ENCODE measurements around the gene PLP2. TPM values are rescaled to one million over a fixed set of nuclear protein-coding genes. Genes with fewer than 3 reads are reported as not detected.
A peak's percentile ranks its signal among the peaks of the same experiment; 100 is the strongest.
"Not testable (repeated sequence)": the region's sequence is repeated elsewhere in the genome, so short reads cannot be mapped to it uniquely, and the experiment has no call there.

The PLP2 gene
- total RNA-seq, 2 donors from 2014 or later, result 140 to 142 TPM

- ATAC-seq (no peak), DNase-seq (no peak)
- intact Hi-C loops (cut with DNase I, micrococcal nuclease), result no loop called here
These were observed 10.8 kb upstream of the PLP2 start for GRCh38 chrX:49160908-49161307.

GRCh38 chrX:49161632-49162031, 10.1 kb upstream of the PLP2 start:
- ATAC-seq (no peak), DNase-seq (no peak)
- intact Hi-C loops (cut with DNase I, micrococcal nuclease), result no loop called here

GRCh38 chrX:49162620-49163019, 9.1 kb upstream of the PLP2 start, which contains the start of gene MAGIX:
Gene MAGIX, plus strand, starts transcription at chrX:49162758. Its CDS starts 132 bp downstream, at chrX:49162890.
- ATAC-seq, result no peak

GRCh38 chrX:49163555-49164419, 7.9 kb upstream of the PLP2 start:
- intact Hi-C loops (cut with DNase I, micrococcal nuclease), result no loop called here
- peak; percentile 64 for ATAC-seq
- peak; percentile 87 to 88 for DNase-seq

More at GRCh38 chrX:49162620-49163019, 9.1 kb upstream of the PLP2 start, which contains the start of gene MAGIX:
- DNase-seq, result no peak
- intact Hi-C loops (cut with DNase I, micrococcal nuclease), result no loop called here

GRCh38 chrX:49164589-49165360, 6.9 kb upstream of the PLP2 start:
- ATAC-seq (no peak), DNase-seq (no peak)
- intact Hi-C loops (cut with DNase I, micrococcal nuclease), result no loop called here

- peak; percentile 60 for ATAC-seq
- peak; percentile 88 to 90 for DNase-seq
- intact Hi-C loops (cut with DNase I, micrococcal nuclease), result no loop called here
These were observed 5.5 kb upstream of the PLP2 start for GRCh38 chrX:49165901-49166881.

GRCh38 chrX:49166914-49167739, 4.6 kb upstream of the PLP2 start:
- intact Hi-C loops (cut with DNase I, micrococcal nuclease), result no loop called here
- ATAC-seq (peak; percentile 58), DNase-seq (peak; percentile 72 to 79)

GRCh38 chrX:49167740-49168108, 4.0 kb upstream of the PLP2 start:
- ATAC-seq (no peak), DNase-seq (no peak)
- intact Hi-C loops (cut with DNase I, micrococcal nuclease), result no loop called here

GRCh38 chrX:49172280-49172780, 632 bp downstream of the PLP2 start:
- ATAC-seq, result peak; percentile 77
- intact Hi-C loops (cut with DNase I, micrococcal nuclease), result no loop called here
- peak; percentile 86 to 87 for DNase-seq

- DNase-seq; intact Hi-C loops (cut with DNase I, micrococcal nuclease); ATAC-seq: not testable (repeated sequence)
These were observed 1.8 kb downstream of the PLP2 start for GRCh38 chrX:49173544-49173943.

- intact Hi-C loops (cut with DNase I, micrococcal nuclease), result no loop called here
These were observed 3.0 kb downstream of the PLP2 start for GRCh38 chrX:49174723-49175122.

GRCh38 chrX:49175435-49176274, 4.0 kb downstream of the PLP2 start:
- DNase-seq, result no peak
- no peak for ATAC-seq
- intact Hi-C loops (cut with DNase I, micrococcal nuclease), result no loop called here

More at GRCh38 chrX:49174723-49175122, 3.0 kb downstream of the PLP2 start:
- DNase-seq, result no peak
- no peak for ATAC-seq

- DNase-seq, result peak; percentile 58 to 62
- intact Hi-C loops (cut with DNase I, micrococcal nuclease), result no loop called here
- ATAC-seq, result peak; percentile 46
These were observed 5.0 kb downstream of the PLP2 start for GRCh38 chrX:49176421-49177326.

- intact Hi-C loops (cut with DNase I, micrococcal nuclease), result no loop called here
- ATAC-seq (peak; percentile 70), DNase-seq (peak in 1 of 2 donors; percentile 52)
These were observed 5.7 kb downstream of the PLP2 start for GRCh38 chrX:49177338-49177833.

GRCh38 chrX:49177873-49178480, 6.3 kb downstream of the PLP2 start:
- DNase-seq (no peak), ATAC-seq (no peak)
- intact Hi-C loops (cut with DNase I, micrococcal nuclease), result no loop called here
